Activated CD4-positive, alpha-beta T cell treated with anti-CD3 and anti-CD28 coated beads, Interleukin-2, amount 50 U/mL, for 16 hours (primary cell): ENCODE measurements around the gene CA10.

Experiments used
- DNase-seq: peaks from one replicate; pipeline ENCODE4 v3.0.0-alpha.2; 2020

CA10 gene

GRCh38 chr17:51813140-51813783 lies 345.3 kb downstream of the CA10 start:
- DNase-seq = no peak

DNA sequence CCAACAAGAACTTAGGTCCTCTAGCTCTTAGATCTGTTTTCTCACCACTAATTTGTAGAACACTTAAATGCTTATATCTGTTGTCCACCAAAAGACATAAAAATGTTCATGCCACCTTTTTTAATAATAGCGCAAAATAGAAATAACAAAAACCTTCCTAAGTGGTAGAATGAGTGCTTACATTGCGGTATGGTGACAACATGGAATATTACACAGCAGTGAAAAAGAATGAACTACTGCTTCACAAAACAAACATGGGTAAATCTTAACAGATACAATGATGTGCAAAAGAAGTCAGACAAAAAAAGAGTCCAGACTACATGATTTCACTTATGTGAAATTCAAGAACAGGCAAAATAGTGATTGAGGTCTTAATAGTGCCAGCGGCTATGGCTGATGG lies 351.1 kb downstream of the CA10 start:
- DNase-seq = no peak

DNA sequence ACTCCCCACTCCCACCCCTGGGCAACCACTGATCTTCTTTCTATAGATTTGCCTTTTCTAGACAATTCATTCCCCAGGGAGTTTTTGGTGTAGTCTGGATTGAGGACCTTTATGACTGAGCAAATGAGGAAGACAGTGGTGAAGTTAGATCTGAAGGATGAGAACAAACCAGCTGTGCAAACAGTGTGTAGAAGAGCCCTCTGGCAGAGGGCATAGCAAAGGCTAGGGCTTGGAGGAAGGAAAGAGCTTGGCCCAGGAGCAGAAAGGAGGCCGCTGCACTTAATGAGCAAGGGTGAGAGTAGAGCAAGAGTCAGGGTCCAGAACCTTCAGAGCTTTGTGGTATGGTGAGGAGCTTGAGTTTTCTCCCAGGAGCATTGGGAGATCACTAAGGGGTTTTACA lies 352.7 kb downstream of the CA10 start:
- DNase-seq = no peak

DNA sequence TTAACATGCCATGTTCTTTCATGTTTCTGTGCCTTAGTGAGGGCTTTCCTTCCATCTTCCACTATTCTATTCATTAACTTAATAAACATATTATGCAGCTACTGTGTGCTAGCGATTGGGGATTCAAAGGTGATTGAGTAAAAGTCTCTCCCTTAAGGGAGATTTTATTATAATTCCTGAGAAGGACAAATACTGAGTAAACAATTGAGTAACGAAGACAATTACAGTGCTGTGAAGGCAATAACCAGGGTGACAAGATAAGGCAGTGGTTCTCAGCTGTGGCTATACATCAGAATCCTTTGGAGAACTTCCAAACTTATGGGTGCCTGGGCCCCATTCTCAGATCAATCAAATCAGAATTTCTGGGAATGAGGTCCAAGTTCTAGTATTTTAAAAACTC lies 353.3 kb downstream of the CA10 start:
- no peak for DNase-seq

GRCh38 chr17:51803161-51803560 lies 355.4 kb downstream of the CA10 start:
- no peak for DNase-seq

DNA sequence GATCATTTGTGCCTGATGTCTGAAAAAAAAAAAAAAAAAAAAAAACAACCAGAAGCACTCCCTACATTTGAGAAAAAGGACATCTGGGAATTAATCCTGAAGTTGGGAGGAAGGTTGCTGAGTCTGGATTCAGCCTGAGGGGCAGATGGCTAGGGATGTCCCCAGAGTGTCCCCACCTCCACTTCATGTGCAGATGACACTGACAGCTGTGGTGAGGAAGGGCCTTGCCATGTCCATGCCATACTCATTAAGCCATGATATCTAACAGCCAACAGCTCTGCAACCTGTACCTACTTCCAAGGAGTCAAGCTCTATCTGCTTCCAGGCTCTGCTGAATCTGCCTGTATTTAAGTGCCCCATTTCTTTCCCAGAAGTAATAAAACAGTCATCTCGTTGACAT lies 356.0 kb downstream of the CA10 start:
- no peak for DNase-seq

GRCh38 chr17:51801626-51802025 lies 356.9 kb downstream of the CA10 start:
- DNase-seq = no peak

DNA sequence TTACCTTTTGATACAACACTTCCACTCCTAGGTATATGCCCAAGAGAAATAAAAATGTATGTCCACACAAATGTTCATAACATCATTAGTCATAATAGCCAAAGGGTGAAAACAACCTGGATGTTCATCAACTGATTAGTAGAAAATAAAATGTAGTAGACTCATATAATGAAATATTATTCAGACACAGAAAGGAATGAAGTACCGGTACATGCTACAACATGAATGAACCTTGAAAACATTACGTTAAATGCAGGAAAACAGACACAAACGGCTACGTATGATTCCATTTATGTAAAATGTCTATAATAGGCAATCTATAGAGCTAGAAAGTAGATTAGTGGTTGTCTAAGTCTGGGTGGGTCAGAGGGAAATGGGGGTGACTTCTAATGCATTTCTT lies 358.5 kb downstream of the CA10 start:
- no peak for DNase-seq

- no peak for DNase-seq
These were observed 359.3 kb downstream of the CA10 start for GRCh38 chr17:51799240-51799639.

GRCh38 chr17:51797150-51797549 lies 361.4 kb downstream of the CA10 start:
- no peak for DNase-seq

GRCh38 chr17:51796026-51796425 lies 362.5 kb downstream of the CA10 start:
- DNase-seq = no peak

- DNase-seq = no peak
These were observed 363.1 kb downstream of the CA10 start for GRCh38 chr17:51795401-51795800.

DNA sequence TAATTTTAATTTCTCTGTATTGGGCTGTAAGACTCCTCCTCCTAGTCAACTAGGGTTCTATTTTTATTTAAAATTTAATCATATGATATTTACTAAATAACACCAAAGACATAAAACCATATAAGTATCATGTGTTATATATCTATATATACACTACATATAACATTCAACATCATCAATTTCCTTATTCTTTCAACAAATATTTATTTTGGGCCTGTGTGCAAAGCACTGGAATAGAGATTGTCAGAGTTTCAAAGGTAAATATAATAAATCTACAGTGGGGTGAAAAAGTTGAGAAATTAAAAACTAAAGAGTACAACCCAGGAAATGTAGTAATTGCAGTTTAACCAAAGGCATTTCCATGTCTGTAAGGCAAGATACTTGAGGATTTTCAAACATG lies 364.0 kb downstream of the CA10 start:
- no peak for DNase-seq

DNA sequence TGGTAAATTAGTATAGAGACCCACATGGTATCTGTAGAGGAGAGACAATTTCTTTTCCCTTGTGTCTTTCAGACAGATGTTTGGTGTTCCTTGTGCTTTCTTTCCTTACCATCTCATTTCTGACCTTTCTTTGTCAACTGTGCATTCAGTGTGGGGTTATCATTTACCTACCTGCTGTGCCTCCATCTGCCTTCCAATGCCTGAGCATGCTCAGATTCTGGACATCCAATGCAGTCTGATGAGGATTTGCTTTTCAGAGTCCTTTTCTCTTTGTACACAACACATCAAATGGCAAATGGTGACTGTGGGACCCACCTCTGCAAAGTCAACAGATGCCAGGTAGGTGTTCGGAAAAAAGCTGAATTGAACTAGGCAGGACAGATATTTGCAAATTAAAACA lies 364.8 kb downstream of the CA10 start:
- DNase-seq = no peak

GRCh38 chr17:51778842-51779241 lies 379.7 kb downstream of the CA10 start:
- peak; percentile 11 for DNase-seq

DNA sequence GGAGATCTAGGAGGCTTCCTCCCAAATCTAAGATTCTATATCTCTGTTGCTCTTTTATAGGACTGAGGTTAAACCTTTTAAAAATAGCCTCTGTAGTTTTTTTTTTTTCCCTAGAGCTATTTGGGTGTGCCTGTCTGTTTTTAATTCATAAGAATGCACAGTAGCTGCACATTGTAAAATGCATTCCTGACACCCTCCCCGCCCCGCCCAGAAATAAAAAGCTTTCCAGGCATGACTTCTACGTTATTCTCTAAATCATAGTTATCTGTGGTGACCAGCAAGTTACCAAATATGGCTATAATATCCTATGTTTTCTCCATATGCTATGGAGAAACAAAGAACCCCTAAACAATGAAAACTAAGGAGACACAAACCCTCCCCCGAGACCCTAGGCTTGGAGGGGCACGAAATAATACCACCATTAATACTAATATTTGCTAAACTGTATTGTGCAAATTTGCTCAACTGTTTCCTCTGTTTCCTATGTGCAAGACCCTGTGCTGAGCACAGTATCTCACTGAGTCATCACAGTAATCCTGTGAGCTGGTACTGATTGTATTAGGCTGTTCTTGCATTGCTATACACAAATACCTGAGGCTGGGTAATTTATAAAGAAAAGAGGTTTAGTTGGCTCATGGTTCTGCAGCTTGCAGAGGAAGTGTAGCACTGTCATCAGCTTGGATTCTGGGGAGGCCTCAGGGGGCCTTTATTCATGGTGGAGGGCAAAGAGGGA lies 388.3 kb downstream of the CA10 start:
- no peak for DNase-seq

GRCh38 chr17:51769231-51769630 lies 389.3 kb downstream of the CA10 start:
- DNase-seq = peak; percentile 10

DNA sequence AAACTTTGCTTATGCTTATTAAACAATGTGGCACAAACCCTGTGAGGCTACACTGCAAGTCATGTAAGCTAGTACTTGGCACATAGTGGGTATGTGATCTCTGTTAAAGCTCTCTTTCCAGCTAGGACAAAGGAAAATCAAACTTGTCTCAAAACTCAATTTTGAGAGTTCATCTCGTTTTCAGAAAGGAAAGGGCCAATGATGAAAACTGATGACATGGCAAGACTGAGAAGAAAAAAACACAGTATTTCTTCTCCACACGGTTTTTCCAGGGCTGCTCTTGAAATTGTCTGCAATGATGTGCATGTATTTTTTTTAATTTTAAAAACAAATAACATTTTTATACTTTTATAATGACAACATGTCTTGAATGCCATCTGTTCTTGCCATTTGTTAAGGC lies 389.8 kb downstream of the CA10 start:
- DNase-seq = no peak

DNA sequence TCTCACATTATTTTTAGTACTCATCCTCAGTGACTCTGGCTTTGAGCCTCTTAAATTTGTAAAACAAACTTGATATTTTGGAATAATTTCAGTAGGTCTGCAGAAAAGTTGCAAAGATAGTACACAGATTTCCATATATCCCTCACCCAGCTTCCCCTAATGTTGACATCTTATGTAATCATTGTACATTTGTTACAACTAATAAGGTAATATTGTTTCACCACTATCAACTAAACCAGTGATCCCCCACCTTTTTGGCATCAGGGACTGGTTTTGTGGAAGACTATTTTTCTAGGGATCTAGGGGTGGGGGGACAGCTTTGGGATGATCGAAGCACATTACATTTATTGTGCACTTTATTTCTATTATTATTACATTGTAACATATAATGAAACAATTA lies 391.2 kb downstream of the CA10 start:
- DNase-seq = no peak

DNA sequence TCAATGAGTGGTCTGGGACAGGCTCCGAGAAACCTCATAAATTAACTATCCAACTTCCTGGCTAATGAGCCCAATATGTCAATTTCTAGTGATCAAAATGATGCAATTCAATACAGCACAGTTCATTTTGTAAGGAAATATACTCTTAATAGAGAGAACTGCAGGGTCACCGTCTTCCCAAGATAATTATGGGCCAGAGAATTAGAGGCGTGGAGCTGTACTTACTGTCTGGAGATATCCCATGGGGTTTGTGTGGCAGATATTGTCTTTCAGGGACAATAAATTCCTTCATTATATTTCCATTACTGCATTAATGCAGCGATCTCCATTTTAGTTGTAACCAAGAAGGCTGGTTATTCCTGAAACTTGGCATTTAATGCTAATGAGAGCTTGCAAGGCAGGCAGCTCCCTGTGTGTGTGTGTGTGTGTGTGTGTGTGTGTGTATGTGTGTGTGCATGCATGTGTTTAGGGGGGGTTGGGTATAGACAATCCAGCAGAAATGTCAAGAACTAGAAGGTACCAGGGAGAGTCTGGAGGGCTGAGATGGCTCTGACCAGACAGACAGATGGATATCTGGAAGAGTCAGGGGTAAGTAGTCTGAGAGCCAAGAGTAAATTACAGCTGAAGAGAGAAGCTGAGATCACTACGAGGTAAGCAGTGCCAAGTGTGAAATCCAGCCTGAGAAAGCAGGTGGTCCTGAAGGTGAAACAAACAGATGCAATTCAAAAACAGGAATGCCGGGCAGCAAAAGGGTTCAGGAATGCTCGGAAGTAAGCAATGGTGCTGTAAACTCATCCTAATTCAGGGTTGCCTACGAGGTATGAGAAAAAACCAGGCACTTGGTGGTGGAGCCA lies 393.0 kb downstream of the CA10 start:
- no peak for DNase-seq

GRCh38 chr17:51764387-51764971 lies 394.0 kb downstream of the CA10 start:
- peak; percentile 69 for DNase-seq

DNA sequence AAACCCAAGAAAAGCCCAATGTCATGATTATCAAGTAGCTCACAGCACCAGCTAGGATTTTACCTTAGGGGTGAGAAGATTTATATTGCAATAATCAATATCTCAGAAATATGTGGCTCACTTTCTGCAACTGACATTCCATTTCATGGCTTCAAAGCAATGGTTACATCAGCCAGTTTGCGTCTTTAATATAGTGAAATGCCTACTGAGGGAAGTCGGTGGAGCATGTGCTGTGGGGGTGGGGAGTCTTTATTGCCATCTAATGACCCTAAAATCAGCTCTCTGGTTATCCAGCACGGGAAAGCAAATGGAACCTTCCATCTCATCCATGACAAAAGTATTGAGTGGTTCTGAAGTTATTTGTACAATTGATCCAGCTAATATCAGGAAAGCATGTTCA lies 395.5 kb downstream of the CA10 start:
- DNase-seq = no peak

DNA sequence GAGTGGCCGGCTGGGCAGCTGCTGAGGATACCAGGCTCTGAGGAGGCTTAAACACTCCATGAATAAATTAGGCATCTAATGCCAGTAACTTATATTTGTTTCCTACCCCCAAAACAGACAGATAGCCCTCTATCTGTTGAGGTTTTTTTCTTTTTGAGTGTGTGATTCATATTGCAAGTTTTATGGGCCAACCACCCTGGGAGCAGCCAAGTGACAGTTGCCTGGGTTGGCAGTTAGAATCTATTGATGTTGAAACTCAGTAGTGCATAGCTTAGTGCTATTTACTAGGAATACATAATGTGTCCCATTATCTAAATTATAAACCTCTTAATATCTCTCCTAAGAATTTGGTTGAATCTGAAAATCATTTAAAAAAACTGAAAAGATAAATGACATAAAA lies 397.4 kb downstream of the CA10 start:
- no peak for DNase-seq

DNA sequence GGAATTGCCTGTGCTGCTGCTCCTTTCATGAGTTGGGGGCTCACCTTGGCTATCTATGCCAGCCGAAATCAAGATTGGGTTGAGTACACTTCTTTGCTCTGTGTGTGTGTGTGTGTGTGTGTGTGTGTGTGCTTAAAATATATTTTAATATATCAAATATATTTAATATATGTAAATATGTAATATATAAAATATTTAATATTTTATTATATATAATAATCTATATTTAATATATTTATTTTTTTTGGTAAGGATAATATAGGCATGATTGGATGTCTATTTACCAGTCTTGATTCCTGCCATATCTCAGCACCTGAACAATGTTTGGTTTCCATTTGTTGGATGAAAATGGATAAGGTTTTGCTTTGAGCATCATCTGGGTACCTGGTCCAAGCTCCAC lies 399.3 kb downstream of the CA10 start:
- no peak for DNase-seq
